Transverse colon (tissue), 4 donors: ENCODE measurements around the gene ATF4.

ENCODE experiments used
- CTCF ChIP-seq, 5 experiments: fragments of 200-600 bp in 3 of 5; fragments of 450-650 bp in 2 of 5; sonication (generic) in 3 of 5; IDR thresholded peaks; 1 replicate in 2 of 5; 2 replicates in 3 of 5; pipeline ENCODE4 v1.5.1; 2016 to 2017; ENCODE audit warnings: antibody characterized with exemption in 5 of 5, inconsistent platforms in 3 of 5, mild to moderate bottlenecking in 2 of 5, moderate library complexity in 1 of 5
- POLR2A ChIP-seq: fragments of 450-650 bp; IDR thresholded peaks from one replicate; pipeline ENCODE4 v1.6.1; 2016; ENCODE audit warnings: antibody characterized with exemption, mild to moderate bottlenecking, moderate library complexity
- POLR2AphosphoS5 ChIP-seq, 3 donors: sonication (generic); formaldehyde crosslinking; IDR thresholded peaks; one replicate each; pipeline ENCODE4 v1.6.1; 2016; ENCODE audit warnings: antibody characterized with exemption in 3 of 3

- TF ChIP-seq CTCF (IDR thresholded peaks at IDR 0.05) (no peak), POLR2AphosphoS5 (IDR thresholded peaks at IDR 0.05) (no peak), POLR2A (no peak)
Observed at GRCh38 chr22:39545386-39546365, 25.3 kb downstream of the ATF4 start.
